ENCODE results near the gene CUL4A.

Gene CUL4A

DNA sequence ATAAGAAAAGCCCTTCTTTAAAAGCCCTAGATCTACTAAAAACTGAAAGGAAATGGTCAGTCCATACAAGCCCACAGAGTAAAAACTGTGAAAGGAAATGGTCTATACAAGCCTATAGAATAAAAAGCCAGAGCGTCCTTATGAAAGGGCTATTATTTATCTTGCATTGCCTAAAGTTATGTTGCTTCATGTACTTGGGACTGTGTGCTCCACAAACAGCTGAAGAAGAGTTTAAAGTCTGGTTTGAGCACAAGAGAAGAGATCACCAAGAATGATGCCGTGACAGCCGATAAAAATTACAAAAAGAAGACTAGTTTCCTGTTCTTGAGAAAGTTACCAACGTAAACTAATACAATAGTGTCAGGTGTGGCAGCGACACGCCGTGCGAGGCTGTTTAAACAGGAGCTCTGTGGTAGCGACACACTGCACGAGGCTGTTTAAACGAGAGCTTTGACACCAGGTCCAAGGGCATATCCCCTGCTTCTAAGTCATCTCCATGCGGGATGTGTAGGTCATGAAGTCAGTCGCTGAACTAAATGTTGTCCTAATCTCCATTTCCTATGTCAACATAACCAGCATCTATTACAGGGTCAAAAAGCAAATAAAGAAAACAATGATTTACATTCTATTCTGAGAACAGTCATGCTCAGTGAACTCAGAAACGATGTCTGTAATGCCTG, 25.8 kb upstream of the CUL4A start:
- Histone ChIP-seq H3K9me2 (replicated peaks; ENCODE audit: control insufficient read depth, low read length) (no peaks in the 10 kb centered on the region), H3K4me3 (ENCODE audit: low read length) (no peak overlapping the region), H3K36me3 (ENCODE audit: control insufficient read depth, low read length) (peaks cover 89% of the 10 kb centered on the region), H3K27me3 (ENCODE audit: control insufficient read depth, low read length) (no peaks in the 10 kb centered on the region), H3K27ac (ENCODE audit: low read depth, low read length) (no peak overlapping the region), H3K4me1 (ENCODE audit: control insufficient read depth, low read length) (no peaks in the 10 kb centered on the region), H3K79me2 (ENCODE audit: control insufficient read depth, low read length) (peaks cover 10% of the 10 kb centered on the region), H3K9me3 (ENCODE audit: control insufficient read depth, insufficient read depth, low read length) (no peaks in the 10 kb centered on the region), H3K4me2 (ENCODE audit: low read length) (no peak overlapping the region), H4K20me1 (ENCODE audit: control insufficient read depth, insufficient read depth, low read depth, low read length) (no peaks in the 10 kb centered on the region), H3F3A (ENCODE audit: control insufficient read depth, insufficient read depth) (no peaks in the 10 kb centered on the region)
- TF ChIP-seq, protein P1, sequence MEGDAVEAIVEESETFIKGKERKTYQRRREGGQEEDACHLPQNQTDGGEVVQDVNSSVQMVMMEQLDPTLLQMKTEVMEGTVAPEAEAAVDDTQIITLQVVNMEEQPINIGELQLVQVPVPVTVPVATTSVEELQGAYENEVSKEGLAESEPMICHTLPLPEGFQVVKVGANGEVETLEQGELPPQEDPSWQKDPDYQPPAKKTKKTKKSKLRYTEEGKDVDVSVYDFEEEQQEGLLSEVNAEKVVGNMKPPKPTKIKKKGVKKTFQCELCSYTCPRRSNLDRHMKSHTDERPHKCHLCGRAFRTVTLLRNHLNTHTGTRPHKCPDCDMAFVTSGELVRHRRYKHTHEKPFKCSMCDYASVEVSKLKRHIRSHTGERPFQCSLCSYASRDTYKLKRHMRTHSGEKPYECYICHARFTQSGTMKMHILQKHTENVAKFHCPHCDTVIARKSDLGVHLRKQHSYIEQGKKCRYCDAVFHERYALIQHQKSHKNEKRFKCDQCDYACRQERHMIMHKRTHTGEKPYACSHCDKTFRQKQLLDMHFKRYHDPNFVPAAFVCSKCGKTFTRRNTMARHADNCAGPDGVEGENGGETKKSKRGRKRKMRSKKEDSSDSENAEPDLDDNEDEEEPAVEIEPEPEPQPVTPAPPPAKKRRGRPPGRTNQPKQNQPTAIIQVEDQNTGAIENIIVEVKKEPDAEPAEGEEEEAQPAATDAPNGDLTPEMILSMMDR (IDR thresholded peaks at IDR 0.05; ENCODE audit: low read depth, low read length, poor library complexity, severe bottlenecking) = no peak

DNA sequence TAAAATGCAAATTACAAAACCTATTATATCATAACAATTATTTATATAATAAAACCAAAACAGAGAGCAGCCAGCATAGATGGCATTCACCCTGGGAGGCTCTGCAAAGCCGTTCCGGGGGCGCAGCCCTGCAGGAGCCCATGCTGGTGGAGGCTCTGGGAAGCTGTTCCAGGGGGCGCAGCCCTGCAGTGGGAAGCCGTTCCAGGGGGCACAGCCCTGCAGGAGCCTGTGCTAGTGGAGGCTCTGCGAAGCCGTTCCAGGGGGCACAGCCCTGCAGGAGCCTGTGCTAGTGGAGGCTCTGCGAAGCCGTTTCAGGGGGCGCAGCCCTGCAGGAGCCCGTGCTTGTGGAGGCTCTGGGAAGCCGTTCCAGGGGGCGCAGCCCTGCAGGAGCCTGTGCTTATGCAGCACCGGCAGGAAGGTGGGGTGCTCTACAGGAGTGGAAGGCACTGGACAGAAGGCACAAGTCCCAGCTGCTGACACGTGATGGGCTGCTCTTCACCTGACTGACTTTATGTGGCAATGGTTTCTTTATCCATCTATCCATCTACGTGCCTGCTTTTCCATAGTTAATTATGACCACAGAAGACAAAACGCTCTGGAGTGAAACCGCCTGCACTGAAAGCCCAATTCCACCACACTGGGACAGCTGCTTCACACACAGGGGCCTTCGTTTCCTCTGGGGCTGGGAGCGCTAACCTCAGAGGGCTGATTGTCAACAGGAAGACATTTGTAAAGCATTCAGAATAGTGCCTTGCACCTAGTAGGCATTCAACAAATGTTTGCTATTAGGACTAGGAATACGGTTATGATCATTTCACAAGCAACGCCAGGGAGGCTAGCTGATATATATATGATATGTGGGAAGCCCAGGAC, 24.6 kb upstream of the CUL4A start:
- H3K4me3 ChIP-seq (ENCODE audit: low read length) = no peak overlapping the region
- H3K79me2 ChIP-seq (ENCODE audit: control insufficient read depth, low read length) = peaks cover 10% of the 10 kb centered on the region
- H3K27me3 ChIP-seq (ENCODE audit: control insufficient read depth, low read length) = no peaks in the 10 kb centered on the region
- no peak overlapping the region for H3K4me2 ChIP-seq (ENCODE audit: low read length)
- no peaks in the 10 kb centered on the region for H3F3A ChIP-seq (ENCODE audit: control insufficient read depth, insufficient read depth)
- H3K36me3 ChIP-seq (ENCODE audit: control insufficient read depth, low read length) = peaks cover 84% of the 10 kb centered on the region
- TF ChIP-seq, protein P1 (IDR thresholded peaks at IDR 0.05; ENCODE audit: low read depth, low read length, poor library complexity, severe bottlenecking) = no peak
- no peak for TF ChIP-seq EZH2phosphoT487 (IDR thresholded peaks at IDR 0.05; ENCODE audit: borderline replicate concordance, low read length)
- H4K20me1 ChIP-seq (ENCODE audit: control insufficient read depth, insufficient read depth, low read depth, low read length) = no peaks in the 10 kb centered on the region
- no peak overlapping the region for H3K27ac ChIP-seq (ENCODE audit: low read depth, low read length)
- H3K4me1 ChIP-seq (ENCODE audit: control insufficient read depth, low read length) = no peaks in the 10 kb centered on the region
- no peaks in the 10 kb centered on the region for H3K9me2 ChIP-seq (replicated peaks; ENCODE audit: control insufficient read depth, low read length)
- H3K9me3 ChIP-seq (ENCODE audit: control insufficient read depth, insufficient read depth, low read length) = no peaks in the 10 kb centered on the region

DNA sequence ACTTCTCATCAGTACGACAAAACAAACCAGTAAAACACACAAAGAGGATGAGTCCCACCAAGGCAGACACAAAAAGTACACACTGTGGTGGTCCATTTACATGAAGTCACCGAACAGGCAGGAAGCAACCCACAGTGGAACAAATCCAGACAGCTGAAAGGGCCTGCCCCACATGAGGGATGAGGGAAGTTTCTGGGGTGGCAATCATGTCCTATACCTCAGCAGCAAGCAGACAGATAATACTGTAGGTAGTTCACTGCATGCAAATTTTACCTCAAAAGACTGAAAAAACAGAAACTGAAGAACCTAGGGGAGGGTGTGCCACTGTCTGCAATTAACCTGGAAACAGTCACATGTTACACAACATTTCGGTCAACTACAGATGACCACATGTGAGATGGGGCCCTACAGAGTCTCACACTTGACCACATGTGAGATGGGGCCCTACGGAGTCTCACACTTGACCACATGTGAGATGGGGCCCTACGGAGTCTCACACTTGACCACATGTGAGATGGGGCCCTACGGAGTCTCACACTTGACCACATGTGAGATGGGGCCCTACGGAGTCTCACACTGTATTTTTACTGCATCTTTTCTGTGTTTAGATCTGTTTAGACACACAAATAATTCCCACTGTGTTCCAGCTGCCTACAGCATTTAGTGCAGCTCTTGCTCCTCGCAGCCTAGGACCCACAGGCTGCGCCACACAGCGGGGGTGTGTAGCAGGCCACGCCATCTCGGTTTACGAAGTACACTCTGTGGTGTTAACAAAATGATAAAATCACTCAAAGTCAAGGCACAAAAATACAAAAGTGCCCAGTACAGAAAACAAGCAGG, 23.1 kb upstream of the CUL4A start:
- H3K4me3 ChIP-seq (ENCODE audit: low read length) = no peak overlapping the region
- no peaks in the 10 kb centered on the region for H3K4me1 ChIP-seq (ENCODE audit: control insufficient read depth, low read length)
- peaks cover 10% of the 10 kb centered on the region for H3K79me2 ChIP-seq (ENCODE audit: control insufficient read depth, low read length)
- TF ChIP-seq, protein P1 (IDR thresholded peaks at IDR 0.05; ENCODE audit: low read depth, low read length, poor library complexity, severe bottlenecking) = no peak
- no peak for TF ChIP-seq EZH2phosphoT487 (IDR thresholded peaks at IDR 0.05; ENCODE audit: borderline replicate concordance, low read length)
- H3K9me2 ChIP-seq (replicated peaks; ENCODE audit: control insufficient read depth, low read length) = no peaks in the 10 kb centered on the region
- H3K27me3 ChIP-seq (ENCODE audit: control insufficient read depth, low read length) = no peaks in the 10 kb centered on the region
- no peak overlapping the region for H3K27ac ChIP-seq (ENCODE audit: low read depth, low read length)
- H4K20me1 ChIP-seq (ENCODE audit: control insufficient read depth, insufficient read depth, low read depth, low read length) = no peaks in the 10 kb centered on the region
- H3K4me2 ChIP-seq (ENCODE audit: low read length) = no peak overlapping the region
- peaks cover 79% of the 10 kb centered on the region for H3K36me3 ChIP-seq (ENCODE audit: control insufficient read depth, low read length)
- H3K9me3 ChIP-seq (ENCODE audit: control insufficient read depth, insufficient read depth, low read length) = no peaks in the 10 kb centered on the region
- no peaks in the 10 kb centered on the region for H3F3A ChIP-seq (ENCODE audit: control insufficient read depth, insufficient read depth)
